Ovary (tissue), 9 donors: ENCODE data around the gene NDE1. TPM values are rescaled to one million over a fixed set of nuclear protein-coding genes. Genes with fewer than 3 reads are reported as not detected.
A peak's percentile ranks its signal among the peaks of the same experiment; 100 is the strongest.

Experiments
- DNase-seq, 5 donors: peaks; one replicate each; pipeline ENCODE4 v3.0.0-alpha.2; 2019 to 2020
- H3K27ac ChIP-seq, 2 donors: fragments of 200-600 bp; one replicate each; pipeline versions ENCODE4 v1.5.1 to v1.8.0; 2019 to 2022
- H3K27me3 ChIP-seq: fragments of 200-600 bp; one replicate; pipeline ENCODE4 v1.8.0; 2022
- H3K36me3 ChIP-seq: fragments of 200-600 bp; sonication (generic); one replicate; pipeline ENCODE4 v1.5.1; 2019
- H3K4me1 ChIP-seq: one replicate; pipeline ENCODE4 v1.8.1; 2013; ENCODE audit warnings: mild to moderate bottlenecking, moderate library complexity; ENCODE audit not compliant: insufficient read depth
- H3K4me3 ChIP-seq: fragments of 200-600 bp; sonication (generic); one replicate; pipeline ENCODE4 v1.5.1; 2017
- H3K9me3 ChIP-seq, 2 donors: fragments of 200-600 bp in 1 of 2; sonication (generic) in 1 of 2; one replicate each; pipeline versions ENCODE4 v1.5.1 to v1.8.1; 2013 to 2019; ENCODE audit warnings: mild to moderate bottlenecking in 1 of 2, moderate library complexity in 1 of 2
- EP300 ChIP-seq: sonication (generic); formaldehyde crosslinking; IDR thresholded peaks from one replicate; pipeline ENCODE4 v1.6.1; 2017; ENCODE audit warnings: antibody characterized with exemption
- POLR2A ChIP-seq: fragments of 450-650 bp; IDR thresholded peaks from one replicate; pipeline ENCODE4 v1.6.1; 2017; ENCODE audit warnings: antibody characterized with exemption, mild to moderate bottlenecking, moderate library complexity
- WGBS, 3 donors: extraction: QIAGEN DNeasy Blood & Tissue Kit in 1 of 3; methylation state at CpG; one replicate each; pipeline versions ENCODE4 v1.1.5 to v1.1.7; 2013 to 2017; 5-methylcytosine and 5-hydroxymethylcytosine counted together
- intact Hi-C, 4 donors: fragments of 100-400 bp; cut with DNase I; formaldehyde crosslinking; loops; one replicate each; pipeline versions ENCODE4 v1.11.0 to v1.15.1; 2022 to 2023
- polyA plus RNA-seq, 2 donors: library from polyadenylated mRNA; stranded (reverse); fragments of 200-250 nt in 1 of 2; fragments of 350-450 nt in 1 of 2; fragmentation: Illumina TruSeq in 1 of 2; extraction: RNeasy Lipid Tissue Mini Kit (QIAGEN cat#74804) in 1 of 2; gene quantifications; one replicate each; pipeline ENCODE4 v1.2.3, GENCODE V29; 2013 to 2014
- total RNA-seq, 7 donors: library from RNA; depleted of rRNA in 2 of 7; stranded (reverse); fragments of >200 nt in 2 of 7; fragmentation: NEBNext Ultra II Directional in 3 of 7; extraction: Animal tissue kit (Norgen Biotek cat#: 25700) in 3 of 7; gene quantifications; one replicate each; pipeline versions ENCODE4 v1.1.0 to v1.2.4, GENCODE V29; 2016 to 2023
- TF ChIP-seq, protein P1 (sequence below), 3 donors: fragments of 450-650 bp in 2 of 3; fragments of 200-600 bp in 1 of 3; IDR thresholded peaks; one replicate each; pipeline versions ENCODE4 v1.5.1 to v1.8.0; 2016 to 2022; ENCODE audit warnings: antibody characterized with exemption in 3 of 3, mild to moderate bottlenecking in 1 of 3
- donor health status: DM: no; HTN: no; CAD: no; lungs with moderate emphysema.
- donor health status: DM: no; HTN: no; CAD: no.
- donor health status: Bipolar disorder and iron deficiency.
- donor health status: DM: yes; HTN: yes; CAD: no.
- donor health status: DM: no; HTN: no; CAD: no.
- donor health status: DM: yes; HTN: yes; CAD: no.

The NDE1 gene
- total and polyA plus RNA-seq, 9 donors: 9.8 to 31.9 (median 22.4) TPM

DNA sequence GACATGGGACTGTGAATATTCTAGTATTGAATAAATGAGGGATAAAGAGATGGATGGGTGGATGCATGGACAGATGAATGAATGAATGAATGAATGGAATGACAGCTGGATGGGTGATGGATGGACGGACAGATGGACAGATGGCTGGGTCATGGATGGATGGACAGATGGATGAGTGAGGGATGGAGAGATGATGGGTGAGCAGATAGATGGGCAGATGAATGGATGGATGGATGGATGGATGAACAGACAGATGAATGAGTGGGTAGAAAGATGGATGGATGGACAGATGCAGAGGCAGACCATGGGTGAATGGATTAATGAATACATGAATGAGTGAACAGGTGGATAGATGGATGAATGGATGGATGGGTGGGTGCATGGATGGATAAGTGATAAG lies 110.1 kb downstream of the NDE1 start:
- Histone ChIP-seq H3K36me3 (no peaks in the 10 kb centered on the region), H3K27ac (no peak overlapping the region), H3K4me3 (no peak overlapping the region), H3K4me1 (no peaks in the 10 kb centered on the region), H3K27me3 (no peaks in the 10 kb centered on the region), H3K9me3 (no peaks in the 10 kb centered on the region)
- 90 to 95% (median 94%) methylated on average over 1 of the region's 1 CpG for WGBS, 3 donors
- intact Hi-C loops: loop anchor here in 2 of 4 donors (10.0 kb wide), 1 partner anchor 365 kb away; no protein-coding TSS in a partner anchor
- no peak for DNase-seq
- TF ChIP-seq EP300 (no peak), POLR2A (no peak)
- TF ChIP-seq, protein P1, sequence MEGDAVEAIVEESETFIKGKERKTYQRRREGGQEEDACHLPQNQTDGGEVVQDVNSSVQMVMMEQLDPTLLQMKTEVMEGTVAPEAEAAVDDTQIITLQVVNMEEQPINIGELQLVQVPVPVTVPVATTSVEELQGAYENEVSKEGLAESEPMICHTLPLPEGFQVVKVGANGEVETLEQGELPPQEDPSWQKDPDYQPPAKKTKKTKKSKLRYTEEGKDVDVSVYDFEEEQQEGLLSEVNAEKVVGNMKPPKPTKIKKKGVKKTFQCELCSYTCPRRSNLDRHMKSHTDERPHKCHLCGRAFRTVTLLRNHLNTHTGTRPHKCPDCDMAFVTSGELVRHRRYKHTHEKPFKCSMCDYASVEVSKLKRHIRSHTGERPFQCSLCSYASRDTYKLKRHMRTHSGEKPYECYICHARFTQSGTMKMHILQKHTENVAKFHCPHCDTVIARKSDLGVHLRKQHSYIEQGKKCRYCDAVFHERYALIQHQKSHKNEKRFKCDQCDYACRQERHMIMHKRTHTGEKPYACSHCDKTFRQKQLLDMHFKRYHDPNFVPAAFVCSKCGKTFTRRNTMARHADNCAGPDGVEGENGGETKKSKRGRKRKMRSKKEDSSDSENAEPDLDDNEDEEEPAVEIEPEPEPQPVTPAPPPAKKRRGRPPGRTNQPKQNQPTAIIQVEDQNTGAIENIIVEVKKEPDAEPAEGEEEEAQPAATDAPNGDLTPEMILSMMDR (IDR thresholded peaks at IDR 0.05): no peak

DNA sequence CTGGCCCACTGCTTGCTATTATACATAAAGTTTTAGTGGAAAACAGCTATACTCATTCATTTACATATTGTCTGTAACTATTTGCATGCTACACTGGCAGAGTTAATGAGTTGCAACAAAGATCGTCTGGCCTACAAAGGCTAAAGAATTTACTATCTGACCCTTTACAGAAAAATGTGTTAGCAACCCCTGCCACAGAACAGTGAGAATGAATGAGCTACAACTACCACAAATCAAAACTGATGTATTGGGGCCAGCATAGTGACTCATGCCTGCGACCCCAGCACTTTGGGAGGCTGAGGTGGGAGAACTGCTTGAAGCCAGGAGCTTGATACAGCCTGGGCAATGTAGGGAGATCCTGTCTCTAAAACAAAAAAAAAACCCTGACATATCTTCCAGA lies 114.1 kb downstream of the NDE1 start:
- H3K4me1 ChIP-seq: no peaks in the 10 kb centered on the region
- no peak for DNase-seq
- no peaks in the 10 kb centered on the region for H3K9me3 ChIP-seq

DNA sequence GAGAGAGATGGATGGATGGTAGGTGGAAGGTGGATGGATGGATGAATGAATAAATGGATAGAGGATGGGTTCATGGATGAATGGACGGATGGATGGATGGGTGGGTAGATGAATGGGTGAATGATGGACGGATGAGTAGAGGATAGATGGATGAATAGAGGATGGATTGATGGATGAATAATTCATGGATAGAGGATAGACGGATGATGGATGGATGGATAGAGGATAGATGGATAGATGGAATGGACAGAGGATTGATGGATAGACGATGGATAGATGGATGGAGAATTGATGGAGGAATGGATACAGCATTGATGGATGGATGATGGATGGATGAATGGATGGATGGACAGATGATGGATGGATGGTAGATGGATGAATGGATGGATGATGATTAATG lies 115.1 kb downstream of the NDE1 start:
- Histone ChIP-seq H3K27ac (no peak overlapping the region), H3K27me3 (no peaks in the 10 kb centered on the region), H3K9me3 (no peaks in the 10 kb centered on the region), H3K4me1 (peaks cover 2% of the 10 kb centered on the region), H3K4me3 (no peak overlapping the region), H3K36me3 (no peaks in the 10 kb centered on the region)
- DNase-seq: no peak
- 87 to 90% (median 88%) methylated on average over 4 of the region's 4 CpGs for WGBS, 3 donors
- TF ChIP-seq, protein P1 (IDR thresholded peaks at IDR 0.05): no peak
- TF ChIP-seq EP300 (no peak), POLR2A (no peak)
- intact Hi-C loops: loop anchor here in 2 of 4 donors (10.0 kb wide), 1 partner anchor 360 kb away; no protein-coding TSS in a partner anchor

More for the DNA sequence above, 114.1 kb downstream of the NDE1 start:
- no peaks in the 10 kb centered on the region for H3K36me3 ChIP-seq
- 51 to 64% (median 61%) methylated on average over 2 of the region's 2 CpGs for WGBS, 3 donors
- H3K4me3 ChIP-seq: no peak overlapping the region
- H3K27me3 ChIP-seq: no peaks in the 10 kb centered on the region
- H3K27ac ChIP-seq: no peak overlapping the region
- TF ChIP-seq POLR2A: no peak
- TF ChIP-seq EP300: no peak
- TF ChIP-seq, protein P1 (IDR thresholded peaks at IDR 0.05): no peak
- intact Hi-C loops: loop anchor here in 2 of 4 donors (10.0 kb wide), 1 partner anchor 361 kb away; no protein-coding TSS in a partner anchor

DNA sequence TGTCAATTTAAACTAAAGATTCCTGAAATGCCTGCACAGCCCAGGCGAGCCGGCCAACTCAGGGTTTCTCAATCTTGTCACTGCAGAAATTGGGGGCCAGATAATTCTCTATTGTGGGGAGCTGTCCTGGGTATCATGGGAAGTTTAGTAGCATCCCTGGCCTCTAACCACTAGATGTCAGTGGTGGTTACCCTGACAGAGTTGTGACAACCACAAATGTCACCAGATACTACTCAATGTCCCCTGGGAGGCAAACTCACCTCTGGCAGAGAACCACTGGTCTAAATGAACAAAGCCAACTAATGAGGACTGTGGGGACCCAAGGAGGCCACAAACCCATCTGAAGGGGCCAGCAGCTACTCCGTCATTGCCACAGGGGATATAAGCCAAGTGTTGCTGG lies 115.8 kb downstream of the NDE1 start:
- Histone ChIP-seq H3K27me3 (no peaks in the 10 kb centered on the region), H3K4me1 (peaks cover 5% of the 10 kb centered on the region), H3K4me3 (no peak overlapping the region), H3K36me3 (no peaks in the 10 kb centered on the region), H3K27ac (no peak overlapping the region), H3K9me3 (no peaks in the 10 kb centered on the region)
- TF ChIP-seq, protein P1 (IDR thresholded peaks at IDR 0.05): peak in 1 of 3 donors; percentile 17
- TF ChIP-seq POLR2A: no peak
- WGBS, 3 donors: 48 to 57% (median 52%) methylated on average over 3 of the region's 3 CpGs
- DNase-seq: no peak
- intact Hi-C loops: loop anchor here in 2 of 4 donors (10.0 kb wide), 1 partner anchor 359 kb away; no protein-coding TSS in a partner anchor
